ENCODE data around the gene E2F1. TPM values are rescaled to one million over a fixed set of nuclear protein-coding genes. Genes with fewer than 3 reads are reported as not detected.
A peak's percentile ranks its signal among the peaks of the same experiment; 100 is the strongest.

E2F1 gene
- total and polyA plus RNA-seq, 2 donors (not counting 3 experiments of a cell fraction or from before 2014, with no cell fraction given), result 20.7 to 29.6 TPM

DNA sequence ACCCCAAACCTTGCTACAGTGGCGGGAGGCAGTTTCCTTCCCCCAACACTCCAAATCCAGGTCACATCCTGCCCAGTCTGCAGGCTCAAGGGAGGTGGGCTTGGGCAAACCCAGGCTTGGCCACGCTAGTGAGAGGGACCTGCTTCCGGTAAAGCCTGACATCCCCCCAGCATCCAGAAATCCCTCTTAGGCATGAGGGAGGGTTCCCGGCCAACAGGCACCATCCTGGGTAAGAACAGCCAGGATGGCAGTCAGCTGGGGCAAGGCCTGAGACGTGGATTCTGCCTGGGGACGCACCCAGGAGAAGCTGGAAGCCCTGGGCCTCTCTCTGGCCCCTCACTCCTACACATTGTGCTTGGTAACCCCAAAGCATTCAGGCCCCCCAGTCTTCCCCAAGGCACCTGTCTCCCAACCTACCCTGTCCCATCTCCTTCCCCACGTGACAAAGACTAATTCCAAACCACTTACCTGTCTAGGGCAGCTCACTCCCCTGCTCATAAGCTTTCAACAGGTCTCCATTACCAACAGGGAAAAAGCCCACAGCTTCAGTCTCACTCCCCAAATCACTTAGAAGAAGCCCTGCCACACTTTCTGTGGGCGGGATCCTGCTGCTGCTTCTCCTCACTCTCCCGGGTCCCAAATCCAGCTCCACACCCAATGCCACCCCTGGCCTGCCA lies 22.0 kb downstream of the E2F1 start:
- Histone ChIP-seq H3K27ac (ENCODE audit: insufficient read depth, low read depth, low read length) (peak overlapping the region; percentile 56), H3K9ac (replicated peaks; ENCODE audit: extremely low read depth, insufficient read depth, low read length) (peak overlapping the region; percentile 53), H3K4me3 (replicated peaks in 1 of 3; ENCODE audit: insufficient read depth in 1 of 3, low read depth in 1 of 3, low read length in 3 of 3) (peak overlapping the region in 2 of 3 experiments; percentile 56 to 59), H3K4me2 (ENCODE audit: insufficient read depth, low read length) (peak overlapping the region; percentile 86), H2AFZ (ENCODE audit: low read depth, low read length) (peak overlapping the region; percentile 84), H3K9me3 (replicated peaks; ENCODE audit: control insufficient read depth, insufficient read depth, low read length) (no peaks in the 10 kb centered on the region), H3K79me2 (ENCODE audit: control insufficient read depth, insufficient read depth, low read length) (no peaks in the 10 kb centered on the region), H3K4me1 (ENCODE audit: control insufficient read depth, extremely low read depth, insufficient read depth, low read length) (peaks cover 23% of the 10 kb centered on the region), H3K27me3 (ENCODE audit: control insufficient read depth in 2 of 2, insufficient read depth in 2 of 2, low read length in 2 of 2) (no peaks in the 10 kb centered on the region), H3K36me3 (ENCODE audit: control insufficient read depth in 2 of 2, extremely low read depth in 1 of 2, insufficient read depth in 2 of 2, low read length in 2 of 2) (peaks cover 0 to 2% of the 10 kb centered on the region in 2 experiments), H3K9me1 (replicated peaks; ENCODE audit: control insufficient read depth, extremely low read depth, insufficient read depth, low read length) (no peaks in the 10 kb centered on the region), H4K20me1 (replicated peaks; ENCODE audit: control insufficient read depth, extremely low read depth, insufficient read depth, low read length) (no peaks in the 10 kb centered on the region)
- dilution Hi-C loops (cut with MboI; ENCODE audit: extremely low pct_ligation_motif_present, low sequenced_read_pairs) (no loop called here), intact Hi-C loops (cut with micrococcal nuclease) (loop anchor here (10.0 kb wide), 1 partner anchor 331 kb away; the partner anchor contains the start of gene RALY)
- POLR2A ChIA-PET, result interaction anchor here (0.6 kb wide), 1 partner anchor 180 kb away, joined by 8 read pairs; no protein-coding TSS in a partner anchor
- no peak for DNase-seq (ENCODE audit: low read depth, low spot score)
- CTCF ChIA-PET, result interaction anchor here (0.9 to 3.0 kb wide), 6 partner anchors 10 to 401 kb away, joined by 3 to 23 read pairs (median 5); partner anchors contain the start of gene SNTA1
- FAIRE-seq, result no peak
- BruUV-seq (replicated peaks), result no TSS peak
- TF ChIP-seq POLR2A (IDR thresholded peaks at IDR 0.05; ENCODE audit: low read depth, low read length) (no peak), FOS (IDR thresholded peaks at IDR 0.05; ENCODE audit: borderline replicate concordance, insufficient read depth, low read length) (no peak), GATA2 (IDR thresholded peaks at IDR 0.05; ENCODE audit: insufficient read depth, insufficient read length, low read depth, low read length) (no peak), MYC (IDR thresholded peaks at IDR 0.05; ENCODE audit: low read depth, low read length) (no peak), EZH2 (IDR thresholded peaks at IDR 0.05; ENCODE audit: borderline replicate concordance, low read depth, low read length, severe bottlenecking) (no peak), JUN (IDR thresholded peaks at IDR 0.05; ENCODE audit: borderline replicate concordance, insufficient read depth, insufficient read length, low read depth) (no peak)
- TF ChIP-seq, protein P1, sequence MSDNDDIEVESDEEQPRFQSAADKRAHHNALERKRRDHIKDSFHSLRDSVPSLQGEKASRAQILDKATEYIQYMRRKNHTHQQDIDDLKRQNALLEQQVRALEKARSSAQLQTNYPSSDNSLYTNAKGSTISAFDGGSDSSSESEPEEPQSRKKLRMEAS (IDR thresholded peaks at IDR 0.05; ENCODE audit: insufficient read depth, insufficient read length), result no peak
